ENCODE measurements around the gene IHH.

GRCh38 chr2:219076253-219076652, 15.5 kb upstream of the IHH start:
- no peak for TF ChIP-seq CTCF (IDR thresholded peaks at IDR 0.05)
- no peak for TF ChIP-seq POLR2A (IDR thresholded peaks at IDR 0.05)

Measured in esophagus squamous epithelium (tissue), 4 donors.